VCaP (cell line): ENCODE data around the gene KCNJ6.

Source experiments
- H3K27ac ChIP-seq: fragments of 450-650 bp; 2 replicates; pipeline ENCODE4 v1.5.1; 2017
- TF ChIP-seq, protein P1 (sequence below): fragments of 450-650 bp; conservative IDR thresholded peaks from 2 replicates; pipeline ENCODE4 v1.5.1; 2017; ENCODE audit warnings: mild to moderate bottlenecking, moderate library complexity

Gene KCNJ6

DNA sequence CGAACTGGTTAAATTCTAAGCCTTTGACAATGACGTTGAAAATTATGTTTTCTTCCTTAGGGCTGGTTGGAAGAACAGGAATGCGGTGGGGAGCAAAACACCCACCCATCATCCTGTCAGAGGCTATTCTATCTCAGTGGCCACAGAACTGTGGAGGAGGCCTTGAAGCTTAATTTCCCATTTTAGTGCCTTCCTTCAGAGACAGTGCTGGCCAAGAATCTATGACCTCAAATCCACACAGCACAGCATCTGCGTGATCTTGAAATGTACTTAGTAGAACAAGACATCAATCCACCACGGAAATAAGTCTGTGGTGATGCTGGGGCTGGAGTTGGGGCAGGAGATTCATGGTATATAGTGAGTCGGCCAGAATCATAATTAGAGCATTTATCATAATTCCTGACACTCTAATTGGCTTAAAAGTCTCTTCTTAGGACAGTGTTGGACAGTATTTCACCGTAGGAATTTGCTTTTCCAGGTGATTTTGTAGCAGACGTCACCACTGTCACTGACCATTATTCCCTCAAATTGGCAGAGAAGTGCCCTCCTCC is 113.1 kb downstream of the KCNJ6 start:
- TF ChIP-seq, protein P1, sequence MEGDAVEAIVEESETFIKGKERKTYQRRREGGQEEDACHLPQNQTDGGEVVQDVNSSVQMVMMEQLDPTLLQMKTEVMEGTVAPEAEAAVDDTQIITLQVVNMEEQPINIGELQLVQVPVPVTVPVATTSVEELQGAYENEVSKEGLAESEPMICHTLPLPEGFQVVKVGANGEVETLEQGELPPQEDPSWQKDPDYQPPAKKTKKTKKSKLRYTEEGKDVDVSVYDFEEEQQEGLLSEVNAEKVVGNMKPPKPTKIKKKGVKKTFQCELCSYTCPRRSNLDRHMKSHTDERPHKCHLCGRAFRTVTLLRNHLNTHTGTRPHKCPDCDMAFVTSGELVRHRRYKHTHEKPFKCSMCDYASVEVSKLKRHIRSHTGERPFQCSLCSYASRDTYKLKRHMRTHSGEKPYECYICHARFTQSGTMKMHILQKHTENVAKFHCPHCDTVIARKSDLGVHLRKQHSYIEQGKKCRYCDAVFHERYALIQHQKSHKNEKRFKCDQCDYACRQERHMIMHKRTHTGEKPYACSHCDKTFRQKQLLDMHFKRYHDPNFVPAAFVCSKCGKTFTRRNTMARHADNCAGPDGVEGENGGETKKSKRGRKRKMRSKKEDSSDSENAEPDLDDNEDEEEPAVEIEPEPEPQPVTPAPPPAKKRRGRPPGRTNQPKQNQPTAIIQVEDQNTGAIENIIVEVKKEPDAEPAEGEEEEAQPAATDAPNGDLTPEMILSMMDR = no peak
- H3K27ac ChIP-seq = no peak overlapping the region

DNA sequence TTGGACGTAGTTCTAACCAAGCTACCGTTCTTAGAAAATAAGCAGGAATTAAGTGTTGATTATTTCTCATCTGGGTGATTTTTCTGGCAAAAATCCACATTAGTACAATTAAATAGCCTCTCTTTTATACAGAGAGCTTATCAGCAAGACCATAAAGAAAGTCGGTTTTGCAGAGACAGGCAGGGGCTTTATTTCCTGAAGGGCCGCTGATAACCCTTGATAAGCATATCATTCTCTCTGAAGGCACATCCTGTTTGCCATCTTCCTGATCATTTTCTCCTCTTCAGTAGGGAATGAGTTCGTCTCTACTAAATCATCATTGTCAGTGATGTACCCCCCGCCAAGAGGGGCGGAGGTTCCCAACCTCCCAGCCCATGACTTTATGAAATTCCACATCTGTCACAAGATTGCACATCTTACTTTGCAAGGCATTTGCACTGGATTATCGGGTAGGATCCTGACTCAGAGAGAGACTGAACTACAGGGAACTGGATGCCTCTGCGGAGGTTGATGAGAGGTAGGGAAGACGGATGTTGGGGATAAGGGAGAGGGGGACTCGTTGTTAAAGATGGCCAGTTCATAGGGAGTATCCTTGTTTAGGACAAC is 115.7 kb downstream of the KCNJ6 start:
- H3K27ac ChIP-seq = no peak overlapping the region
- TF ChIP-seq, protein P1 = no peak

DNA sequence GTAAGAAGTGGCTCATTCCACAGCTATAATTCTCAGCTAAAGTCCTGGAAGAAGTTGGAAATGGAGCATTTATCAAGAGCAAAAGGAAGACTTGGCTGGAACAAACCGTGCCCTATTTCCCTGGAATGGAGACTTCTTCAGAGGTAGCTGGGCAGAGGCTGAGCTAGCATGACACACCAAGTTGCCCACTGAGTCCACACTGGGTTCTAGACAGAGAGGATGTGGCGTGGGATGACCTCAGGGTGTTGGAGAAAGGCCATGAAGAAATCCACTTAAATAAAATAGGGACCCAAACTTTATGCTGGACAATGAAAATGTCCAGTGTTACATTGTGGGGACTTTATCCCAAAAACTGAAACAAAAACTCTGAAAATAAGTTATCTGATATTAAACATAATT is 116.2 kb downstream of the KCNJ6 start:
- TF ChIP-seq, protein P1 = no peak
- no peak overlapping the region for H3K27ac ChIP-seq

DNA sequence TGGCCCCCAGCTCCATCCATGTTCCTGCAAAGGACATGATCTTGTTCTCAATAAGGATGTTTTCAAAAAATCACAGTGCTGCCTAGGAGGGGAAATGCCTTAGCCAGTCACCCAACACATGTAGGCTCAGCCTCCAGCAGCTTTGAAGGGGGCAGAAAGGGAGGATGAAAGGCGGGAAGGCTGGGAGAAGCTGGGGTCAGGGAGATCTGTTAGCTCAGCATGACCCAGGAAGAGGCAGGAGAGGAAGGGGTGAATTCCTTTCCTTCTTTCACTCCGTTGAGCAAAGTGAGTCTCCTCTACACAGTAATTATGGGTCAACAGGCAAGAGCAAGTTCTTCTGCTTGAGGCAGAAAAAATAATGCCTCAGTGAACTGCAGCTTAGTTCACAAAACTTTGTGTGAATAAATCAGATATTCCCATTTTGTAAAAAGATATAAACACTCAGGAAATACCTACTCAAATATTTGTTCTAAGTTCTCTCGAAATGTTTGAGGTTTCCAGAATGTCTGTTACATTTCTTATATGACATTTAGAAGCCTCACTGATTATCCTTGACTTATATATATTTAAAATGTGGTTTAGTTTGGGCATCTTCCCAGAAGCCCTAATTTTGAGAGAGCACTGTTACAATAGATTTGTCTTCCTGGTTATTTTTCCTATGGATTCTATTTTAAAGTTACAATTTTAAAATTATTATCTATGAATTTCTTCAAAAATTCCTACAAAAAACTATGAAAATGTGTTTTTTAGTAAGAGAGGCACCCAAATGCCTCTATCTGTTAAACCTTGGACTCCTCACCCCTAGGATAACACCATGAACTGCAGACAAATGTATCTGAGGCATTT is 116.8 kb downstream of the KCNJ6 start:
- TF ChIP-seq, protein P1 = no peak

DNA sequence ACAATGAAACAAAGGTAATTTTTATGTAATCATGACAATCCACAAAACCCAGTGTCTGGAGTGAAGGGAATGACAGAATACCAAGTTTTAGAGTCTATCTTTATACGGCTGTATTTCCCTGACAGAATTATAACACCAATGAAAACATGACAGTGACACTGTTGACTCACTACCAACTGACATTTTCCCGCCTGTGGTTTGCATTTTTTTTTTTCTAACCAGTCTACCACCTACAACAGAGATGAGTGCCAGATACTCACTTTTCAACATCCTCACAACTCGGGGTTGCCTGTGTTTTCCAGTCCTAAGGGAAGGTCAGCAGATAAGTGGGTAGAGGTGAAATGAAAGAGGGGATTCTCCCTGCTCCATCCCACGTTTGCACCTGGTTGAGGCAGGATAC is 118.9 kb downstream of the KCNJ6 start:
- no peak overlapping the region for H3K27ac ChIP-seq

More for the DNA sequence above, 116.8 kb downstream of the KCNJ6 start:
- no peak overlapping the region for H3K27ac ChIP-seq

DNA sequence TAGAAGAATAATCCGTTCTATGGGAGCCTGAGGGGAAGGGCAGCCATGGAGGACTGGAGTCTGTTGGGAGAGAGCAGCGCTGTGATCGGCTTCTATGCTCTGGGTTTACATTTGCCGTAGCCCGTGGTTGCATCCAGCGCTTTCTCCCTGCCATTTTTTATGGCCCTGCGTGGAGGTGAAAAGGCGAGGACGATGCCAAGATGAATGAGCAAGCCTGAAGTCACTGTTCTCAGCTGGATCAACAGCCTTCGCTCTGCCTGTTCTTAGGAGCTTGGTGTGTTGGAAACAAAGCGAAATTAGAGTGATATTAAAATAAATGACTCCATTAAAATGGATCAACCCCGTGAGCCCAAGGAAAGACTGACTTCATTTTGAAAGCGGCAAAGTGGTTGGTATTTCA is 120.2 kb downstream of the KCNJ6 start:
- no peak overlapping the region for H3K27ac ChIP-seq

More for the DNA sequence above, 118.9 kb downstream of the KCNJ6 start:
- TF ChIP-seq, protein P1 = no peak

DNA sequence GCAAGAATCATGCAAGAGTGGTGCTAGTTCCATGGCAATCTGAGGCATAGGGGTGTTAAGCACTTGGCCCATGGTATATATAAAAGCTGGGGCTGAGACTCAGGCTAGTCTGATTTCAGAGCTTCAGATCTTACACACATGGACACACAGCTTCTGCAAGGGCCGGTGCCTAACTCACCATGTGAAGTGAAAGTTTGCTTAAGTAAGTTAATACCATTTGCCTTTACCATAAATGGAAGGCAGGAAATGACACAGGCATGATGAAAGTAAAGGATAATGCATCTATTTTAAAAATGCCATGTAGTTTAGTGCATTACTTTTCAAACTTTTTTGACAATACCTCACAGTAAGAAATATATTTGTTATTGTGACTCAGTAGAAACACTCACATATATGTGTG is 122.6 kb downstream of the KCNJ6 start:
- TF ChIP-seq, protein P1 = no peak

More for the DNA sequence above, 120.2 kb downstream of the KCNJ6 start:
- TF ChIP-seq, protein P1 = no peak

More for the DNA sequence above, 122.6 kb downstream of the KCNJ6 start:
- H3K27ac ChIP-seq = no peak overlapping the region
